ENCODE results near the gene PRR35.

The PRR35 gene

DNA sequence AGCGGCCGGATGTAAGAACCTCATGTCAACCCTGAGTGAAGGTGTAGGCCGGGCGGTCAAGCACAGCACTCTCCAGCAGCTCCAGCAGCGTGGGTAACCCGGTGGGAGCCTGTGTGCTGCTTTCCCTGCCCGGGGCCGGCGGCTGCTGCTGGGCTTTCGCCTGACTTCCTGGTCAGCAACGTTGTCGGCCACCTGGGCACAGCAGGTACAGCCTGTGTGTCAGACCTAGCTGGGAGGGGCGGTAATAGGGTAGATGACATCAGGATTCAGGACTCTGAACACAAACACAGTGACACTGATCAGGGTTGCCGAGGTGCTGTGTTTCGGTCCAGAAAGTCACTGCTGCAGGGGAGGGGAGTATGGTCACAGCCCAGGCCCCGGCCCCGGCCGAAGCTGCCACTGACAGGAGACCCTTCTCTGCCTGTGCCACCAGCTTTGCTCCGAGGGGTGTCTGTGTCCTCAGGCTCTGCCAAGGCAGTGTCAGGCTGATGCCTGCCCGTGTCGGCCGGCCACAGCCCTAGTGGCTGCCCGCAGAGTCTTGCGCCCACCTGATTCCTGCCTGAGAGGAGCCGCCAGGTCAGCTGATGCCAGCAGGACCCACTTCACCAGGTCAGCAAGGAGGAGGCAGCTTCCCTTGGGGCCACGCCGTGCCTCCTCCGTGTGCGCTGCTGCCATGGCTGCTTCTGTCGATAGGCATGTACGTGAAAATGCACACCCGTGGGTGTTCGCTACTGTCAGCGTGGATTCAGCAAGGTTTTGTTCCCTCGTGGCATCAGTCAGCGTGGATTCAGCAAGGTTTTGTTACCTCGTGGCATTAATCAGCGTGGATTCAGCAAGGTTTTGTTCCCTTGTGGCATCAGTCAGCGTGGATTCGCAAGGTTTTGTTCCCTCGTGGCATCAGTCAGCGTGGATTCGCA is 38.9 kb downstream of the PRR35 start:
- no peak for DNase-seq

DNA sequence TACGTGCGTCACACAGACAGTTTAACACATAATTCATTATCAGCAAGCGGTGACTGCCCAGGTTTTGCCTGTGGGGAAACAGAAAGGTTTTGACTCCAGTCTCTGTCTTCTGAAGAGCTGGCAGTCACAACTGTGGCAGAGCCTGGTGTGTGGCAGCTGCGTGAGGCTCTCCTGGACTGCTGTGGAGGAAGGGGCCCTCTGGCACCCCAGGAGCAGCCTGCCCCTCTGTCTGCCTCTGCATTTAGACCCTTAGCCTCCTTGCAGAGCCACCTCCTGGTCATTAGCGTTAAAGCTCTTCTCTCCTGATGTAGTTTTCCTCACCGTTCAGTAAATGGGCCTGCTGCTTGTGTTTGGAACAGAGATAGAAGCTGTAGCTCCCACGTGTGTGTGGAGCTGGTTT is 40.6 kb downstream of the PRR35 start:
- DNase-seq, result no peak

DNA sequence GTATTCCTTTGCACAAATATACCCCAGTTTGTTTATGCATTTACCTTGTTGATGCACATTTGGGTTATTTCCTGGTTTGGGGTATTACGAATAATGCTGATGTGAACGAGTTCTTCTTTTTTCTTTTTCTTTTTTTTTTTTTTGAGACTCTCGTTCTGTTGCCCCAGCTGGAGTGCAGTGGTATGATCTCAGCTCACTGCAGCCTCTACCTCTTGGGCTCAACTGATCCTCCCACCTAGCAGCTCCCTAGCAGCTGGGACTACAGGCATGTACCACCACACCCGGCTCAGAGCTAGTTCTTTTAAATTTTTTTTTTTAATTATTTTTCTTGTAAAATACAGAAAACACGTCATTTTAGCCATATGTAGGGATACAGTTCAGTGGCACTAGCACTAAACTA is 43.7 kb downstream of the PRR35 start:
- DNase-seq, result no peak

DNA sequence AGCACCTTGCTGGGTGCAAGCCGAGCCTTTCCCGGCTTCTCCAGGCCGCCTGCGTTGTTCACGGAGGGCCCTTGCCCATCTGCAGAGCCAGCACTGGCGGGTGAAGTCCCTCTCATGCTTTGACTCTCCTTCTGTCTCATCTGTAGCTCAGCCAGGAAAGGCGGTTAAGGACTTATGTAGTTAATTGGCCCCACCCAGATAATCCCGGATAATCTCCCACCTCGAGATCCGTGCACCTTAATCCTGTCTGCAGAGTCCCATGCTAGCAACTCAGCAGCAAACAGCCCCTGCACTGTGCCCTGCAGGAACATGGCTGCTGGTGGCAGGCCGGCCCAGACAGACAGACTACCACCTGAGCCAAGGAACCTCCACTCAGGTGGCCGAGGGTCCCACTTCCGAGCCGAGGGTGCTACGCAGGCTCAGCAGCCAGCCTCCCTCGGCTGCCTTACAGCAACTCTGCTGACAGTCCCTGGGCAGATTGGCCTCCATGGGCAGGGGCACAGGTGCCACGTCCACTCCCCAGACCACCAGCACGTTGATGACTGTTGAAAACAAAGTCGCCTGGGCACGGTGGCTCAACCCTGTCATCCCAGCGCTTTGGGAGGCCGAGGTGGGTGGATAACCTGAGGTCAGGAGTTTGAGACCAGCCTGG is 46.6 kb downstream of the PRR35 start:
- no peak for DNase-seq

DNA sequence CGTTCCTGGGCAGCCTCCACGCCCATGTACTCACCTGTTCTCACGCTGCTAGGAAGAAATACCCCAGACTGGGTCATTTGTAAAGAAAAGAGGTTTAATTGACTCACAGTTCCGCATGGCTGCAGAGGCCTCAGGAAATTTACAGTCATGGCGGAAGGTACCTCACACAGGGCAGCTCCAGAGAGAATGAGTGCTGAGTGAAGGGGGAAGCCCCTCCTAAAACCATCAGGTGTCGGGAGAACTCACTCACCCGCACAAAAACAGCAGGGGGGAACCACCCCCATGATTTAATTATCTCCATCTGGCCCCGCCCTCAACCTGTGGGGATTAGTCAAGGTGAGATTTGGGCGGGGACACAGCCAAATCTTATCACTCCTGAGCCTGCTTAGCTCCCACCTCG is 47.8 kb downstream of the PRR35 start:
- no peak for DNase-seq

DNA sequence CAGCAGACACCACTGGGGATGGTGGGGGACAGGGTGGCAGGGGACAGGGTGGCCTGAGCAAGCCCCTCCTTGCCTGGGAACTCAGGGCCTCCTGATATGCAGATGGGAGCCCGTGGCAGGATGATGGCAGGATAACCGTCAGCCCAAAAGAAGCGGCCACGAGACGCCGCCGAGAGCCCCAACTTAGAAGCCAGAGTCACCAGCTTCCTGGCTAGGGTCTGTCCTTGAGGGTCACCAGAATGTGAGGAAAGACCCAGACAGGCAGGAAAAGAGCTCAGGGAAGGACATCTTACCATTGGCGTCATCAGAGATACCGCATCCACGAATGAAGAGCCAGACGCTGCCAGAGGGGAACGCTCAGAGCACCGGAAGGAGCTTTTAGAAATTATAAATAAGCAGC is 49.1 kb downstream of the PRR35 start:
- DNase-seq, result no peak

DNA sequence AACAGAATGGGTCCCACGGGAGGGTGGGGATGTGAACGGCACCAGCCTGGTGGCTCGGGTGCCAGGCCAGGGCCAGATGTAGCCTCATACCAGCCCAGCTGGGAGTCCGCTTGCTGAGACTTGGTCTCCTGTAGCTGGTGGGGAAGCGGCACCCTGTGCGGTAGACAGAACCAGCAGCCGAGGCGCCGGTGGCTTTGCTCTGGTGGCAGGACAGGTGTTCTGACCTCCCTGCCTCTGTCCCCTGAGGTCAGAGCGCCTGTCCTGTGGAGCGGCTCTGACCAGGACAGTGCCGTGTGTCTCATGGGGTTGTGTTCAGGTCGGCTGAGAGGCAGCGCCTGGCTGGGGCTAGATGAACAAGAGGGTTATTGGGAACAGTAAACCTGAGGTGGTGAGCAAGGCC is 49.8 kb downstream of the PRR35 start:
- no peak for DNase-seq

DNA sequence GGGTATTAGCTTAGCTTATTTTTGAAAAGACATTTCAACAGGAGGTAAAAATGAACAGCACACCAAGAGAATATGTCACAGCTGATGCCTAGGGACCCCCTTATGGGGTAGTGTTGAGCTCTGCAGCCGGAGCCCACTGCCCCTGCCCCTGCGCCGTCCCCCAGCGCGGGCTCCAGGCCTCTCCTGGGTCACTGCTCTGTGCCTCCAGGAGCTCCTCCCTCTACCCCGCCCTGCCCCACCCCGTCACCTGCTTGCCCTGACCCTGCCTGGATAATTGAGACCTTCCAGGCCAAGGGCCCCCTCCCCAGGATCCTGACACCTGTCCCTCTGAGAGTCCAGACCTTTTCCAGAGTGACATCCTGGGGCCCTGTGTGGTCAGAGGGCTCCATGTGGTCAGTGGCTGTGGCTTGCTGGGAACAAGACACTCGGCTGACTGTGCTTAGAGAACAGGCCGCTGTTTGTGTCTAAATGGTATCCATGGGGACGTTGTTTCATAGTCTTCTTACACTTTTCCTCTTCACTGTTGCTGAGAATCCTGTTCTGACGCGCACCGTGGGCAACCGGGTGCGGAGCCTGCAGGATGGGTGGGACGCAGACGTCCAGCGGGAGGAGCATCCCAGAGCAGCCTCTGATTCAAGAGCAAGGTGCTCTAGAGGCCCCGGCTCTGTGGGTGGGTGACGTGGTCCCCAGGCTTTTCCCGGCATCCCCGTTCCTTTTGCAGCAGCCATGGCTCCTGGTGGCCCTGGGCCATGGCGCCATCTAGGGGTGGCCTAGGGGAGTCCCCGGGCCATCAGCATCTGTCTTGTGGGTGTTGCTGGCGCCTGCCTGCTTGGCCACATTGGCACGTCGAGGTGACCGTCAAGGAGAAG is 50.6 kb downstream of the PRR35 start:
- no peak for DNase-seq

DNA sequence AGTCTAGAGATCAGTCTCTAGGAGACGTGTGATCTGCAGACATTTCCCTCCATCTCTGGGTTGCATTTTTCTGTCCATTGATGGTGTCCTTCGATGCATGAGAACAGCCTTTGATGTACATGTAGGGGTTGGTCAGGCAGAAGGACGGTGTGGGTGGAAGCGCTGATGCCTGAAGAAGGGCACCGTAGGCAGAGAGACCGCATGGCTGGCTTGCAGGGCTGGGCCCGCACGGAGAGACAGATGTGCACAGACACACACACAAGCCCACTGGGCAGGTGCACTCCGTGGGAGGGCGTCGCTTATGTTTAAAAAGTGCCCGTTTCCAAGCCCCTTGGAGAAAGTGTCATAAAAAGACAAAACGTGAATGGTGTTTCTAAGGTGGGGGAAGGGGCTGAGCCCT is 54.9 kb downstream of the PRR35 start:
- no peak for DNase-seq

All from NCI-H1048 (cell line).